NCI-H2196 treated with DMSO at 0.1 percent for 48 hours (cell line): ENCODE measurements around the gene PTK6.

Source experiments
- DNase-seq: peaks from one replicate; lab custom pipeline; 2025; ENCODE audit not compliant: unreplicated experiment; lab: John Stamatoyannopoulos, UW

The PTK6 gene

GRCh38 chr20:63496596-63497120 is 40.5 kb downstream of the PTK6 start:
- no peak for DNase-seq

GRCh38 chr20:63495741-63496595 is 41.2 kb downstream of the PTK6 start:
- DNase-seq = no peak

DNA sequence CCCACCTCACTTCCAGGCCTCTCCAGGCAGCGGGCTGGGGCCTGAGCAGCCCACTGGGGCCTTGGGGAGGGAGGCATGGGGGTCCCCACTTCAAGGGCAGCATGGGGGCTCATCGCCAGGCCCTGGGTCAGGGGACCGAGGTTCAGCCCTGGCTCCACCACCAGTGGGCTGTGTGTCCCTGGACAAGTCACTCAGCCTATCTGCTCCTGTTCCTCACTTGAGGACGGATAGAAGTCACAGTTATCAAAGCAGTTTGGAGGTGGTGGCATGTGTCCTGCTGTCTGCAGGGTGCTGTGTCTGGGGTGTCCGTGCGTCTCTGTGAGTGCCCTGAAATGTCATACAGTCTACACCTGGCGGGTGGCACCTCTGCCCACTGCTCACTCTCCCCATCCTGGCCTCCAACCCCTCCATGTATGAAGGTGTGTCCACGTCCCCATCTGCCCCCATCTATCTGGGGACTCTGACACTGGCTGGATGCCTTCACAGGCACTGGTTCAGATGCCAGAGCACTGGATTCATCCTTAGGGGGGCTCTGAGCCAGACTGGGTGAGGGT is 41.9 kb downstream of the PTK6 start:
- no peak for DNase-seq

- DNase-seq = no peak
These were observed 42.6 kb downstream of the PTK6 start for GRCh38 chr20:63494420-63495166.

- no peak for DNase-seq
These were observed 43.1 kb downstream of the PTK6 start for GRCh38 chr20:63494084-63494419.

GRCh38 chr20:63493563-63494020 is 43.6 kb downstream of the PTK6 start:
- DNase-seq = no peak

- no peak for DNase-seq
These were observed 44.2 kb downstream of the PTK6 start for GRCh38 chr20:63492982-63493381.

GRCh38 chr20:63492518-63492917 is 44.7 kb downstream of the PTK6 start:
- DNase-seq = no peak

DNA sequence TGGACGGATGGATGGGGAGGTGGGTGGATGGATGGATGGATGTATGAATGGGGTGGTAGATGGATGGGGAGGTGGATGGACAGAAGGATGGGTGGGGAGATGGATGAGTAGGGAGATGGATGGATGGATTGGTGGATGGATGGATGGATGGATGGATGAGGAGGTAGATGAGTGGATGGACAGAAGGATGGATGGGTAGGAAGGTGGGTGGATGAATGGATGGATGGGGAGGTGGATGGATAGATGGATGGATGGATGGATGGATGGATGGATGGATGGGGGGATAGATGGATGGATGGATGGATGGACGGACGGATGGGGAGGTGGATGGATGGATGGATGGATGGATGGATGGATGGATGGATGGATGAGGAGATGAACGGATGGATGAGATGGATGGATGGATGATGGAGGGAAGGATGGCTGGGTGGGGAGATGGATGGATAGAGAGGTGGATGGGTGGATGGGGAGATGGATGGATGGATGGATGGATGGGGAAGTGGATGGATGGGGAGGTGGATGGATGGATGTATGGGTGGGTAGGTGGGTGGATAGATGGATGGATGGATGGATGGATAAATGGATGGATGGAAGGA is 45.4 kb downstream of the PTK6 start:
- no peak for DNase-seq

GRCh38 chr20:63491078-63491477 is 46.1 kb downstream of the PTK6 start:
- DNase-seq = no peak

GRCh38 chr20:63490416-63490815 is 46.8 kb downstream of the PTK6 start:
- DNase-seq = no peak

GRCh38 chr20:63488315-63489251 is 48.6 kb downstream of the PTK6 start:
- DNase-seq = no peak

GRCh38 chr20:63487781-63488241 is 49.4 kb downstream of the PTK6 start:
- no peak for DNase-seq

- DNase-seq = no peak
These were observed 49.9 kb downstream of the PTK6 start for GRCh38 chr20:63487116-63487764.

DNA sequence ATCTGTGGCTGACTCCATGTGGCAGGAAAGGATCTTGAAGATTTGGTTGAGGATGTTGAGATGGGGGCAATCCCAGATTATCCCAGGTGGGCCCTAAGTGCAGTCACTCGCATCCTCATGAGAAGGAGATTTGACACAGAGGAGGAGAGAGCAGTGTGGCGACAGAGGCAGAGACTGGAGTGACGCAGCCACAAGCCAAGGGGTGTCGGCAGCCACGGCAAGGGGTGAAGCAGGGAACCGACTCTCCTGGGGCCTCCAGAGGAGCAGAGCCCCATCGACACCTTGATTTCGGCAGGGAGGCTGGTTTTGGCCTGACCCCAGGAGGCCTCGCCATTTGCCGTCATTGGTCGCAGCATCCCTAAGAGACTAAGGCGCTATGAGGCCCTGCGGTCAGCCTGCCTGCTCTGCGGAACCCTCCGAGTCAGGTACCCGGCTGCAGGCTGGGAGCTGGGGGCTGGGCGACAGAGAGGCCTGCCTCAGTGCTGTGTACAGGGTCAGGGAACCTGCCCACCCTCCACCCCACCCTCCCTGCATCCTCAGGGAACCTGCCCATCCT is 50.8 kb downstream of the PTK6 start:
- DNase-seq = no peak

DNA sequence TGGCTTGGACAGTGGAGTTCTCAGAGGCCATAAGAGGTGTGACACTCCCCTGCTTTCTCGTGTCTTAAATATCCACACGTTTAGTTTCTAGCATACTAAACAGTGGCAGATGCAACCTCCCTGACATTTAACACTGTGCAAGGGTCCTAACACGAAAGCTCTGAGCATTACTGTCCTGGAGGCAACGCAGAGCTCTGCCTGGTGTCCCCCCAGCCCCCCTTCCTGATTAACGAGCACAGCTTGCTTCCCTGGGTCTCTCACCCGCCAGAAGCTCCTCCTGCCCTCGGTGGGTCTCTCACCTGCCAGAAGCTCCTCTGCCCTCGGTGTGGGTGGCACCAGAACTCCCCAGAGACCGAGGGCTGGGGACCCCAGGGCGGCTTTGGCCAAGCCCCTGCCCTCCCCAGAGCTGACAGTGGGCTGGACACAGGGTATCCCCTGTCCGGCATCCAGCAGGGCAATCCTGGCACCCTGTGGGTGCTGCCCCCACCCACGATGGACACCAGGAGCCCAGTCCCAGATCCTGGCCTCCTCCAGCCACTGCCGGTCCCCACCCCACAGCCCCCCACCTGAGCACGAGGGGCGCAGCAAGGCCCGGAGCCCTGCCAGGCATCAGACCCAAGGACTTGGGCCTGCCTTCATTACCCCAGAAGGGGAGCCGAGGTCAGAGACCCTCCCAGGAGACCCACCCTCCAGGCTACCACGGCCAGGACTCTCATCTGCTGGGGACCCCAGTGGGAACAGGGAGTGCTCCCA is 52.3 kb downstream of the PTK6 start:
- DNase-seq = no peak

GRCh38 chr20:63484236-63484635 is 52.9 kb downstream of the PTK6 start:
- DNase-seq = no peak

- no peak for DNase-seq
These were observed 53.3 kb downstream of the PTK6 start for GRCh38 chr20:63483834-63484233.
